Nasal cavity respiratory epithelium epithelial cell of viscerocranial mucosa (primary cell): ENCODE measurements around the gene GRK7. TPM values are rescaled to one million over a fixed set of nuclear protein-coding genes. Genes with fewer than 3 reads are reported as not detected.

Experiments used
- total RNA-seq: library from RNA; depleted of rRNA; stranded (reverse); fragments of >200 nt; gene quantifications from 2 replicates; pipeline ENCODE4 v1.2.3, GENCODE V29; 2014

The GRK7 gene, protein sequence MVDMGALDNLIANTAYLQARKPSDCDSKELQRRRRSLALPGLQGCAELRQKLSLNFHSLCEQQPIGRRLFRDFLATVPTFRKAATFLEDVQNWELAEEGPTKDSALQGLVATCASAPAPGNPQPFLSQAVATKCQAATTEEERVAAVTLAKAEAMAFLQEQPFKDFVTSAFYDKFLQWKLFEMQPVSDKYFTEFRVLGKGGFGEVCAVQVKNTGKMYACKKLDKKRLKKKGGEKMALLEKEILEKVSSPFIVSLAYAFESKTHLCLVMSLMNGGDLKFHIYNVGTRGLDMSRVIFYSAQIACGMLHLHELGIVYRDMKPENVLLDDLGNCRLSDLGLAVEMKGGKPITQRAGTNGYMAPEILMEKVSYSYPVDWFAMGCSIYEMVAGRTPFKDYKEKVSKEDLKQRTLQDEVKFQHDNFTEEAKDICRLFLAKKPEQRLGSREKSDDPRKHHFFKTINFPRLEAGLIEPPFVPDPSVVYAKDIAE (N-terminal part only)
- 0.07 TPM in 1 of 2 replicates, not detected in the other for total RNA-seq

DNA sequence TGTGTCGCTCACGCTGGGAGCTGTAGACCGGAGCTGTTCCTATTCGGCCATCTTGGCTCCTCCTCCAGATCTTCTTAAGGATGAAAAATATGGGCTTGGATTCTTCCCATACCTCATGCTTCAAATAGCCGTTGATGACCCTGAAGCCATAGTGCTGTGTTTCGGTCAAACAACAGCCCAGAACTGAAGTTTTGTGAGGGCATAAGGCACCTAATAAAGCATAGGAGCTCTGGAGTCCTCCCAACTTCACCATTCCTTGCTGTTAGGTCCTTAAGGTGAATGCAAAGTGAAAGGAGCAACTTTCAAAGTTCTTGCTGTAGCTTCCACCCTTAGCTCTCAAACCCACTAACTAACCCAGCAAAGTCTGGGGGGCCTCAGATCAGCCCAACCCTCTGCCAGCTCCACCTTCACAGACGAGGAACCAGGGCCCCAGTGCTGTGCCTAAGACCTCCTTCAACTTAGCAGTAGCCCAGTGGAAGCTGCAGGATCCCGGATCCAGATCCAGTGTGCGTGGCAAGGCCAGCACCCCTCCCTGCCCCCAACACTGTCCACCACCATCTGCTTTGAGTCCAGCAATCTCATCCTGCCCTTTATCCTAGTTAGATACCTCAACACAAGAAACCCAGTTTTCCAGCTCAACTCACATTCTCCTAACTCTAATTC lies at the start of gene GRK7:
TSS of gene GRK7 (plus strand) at position 321 of the 663 bp plus-strand sequence. CDS start 14,877 bp downstream, outside the sequence.

DNA sequence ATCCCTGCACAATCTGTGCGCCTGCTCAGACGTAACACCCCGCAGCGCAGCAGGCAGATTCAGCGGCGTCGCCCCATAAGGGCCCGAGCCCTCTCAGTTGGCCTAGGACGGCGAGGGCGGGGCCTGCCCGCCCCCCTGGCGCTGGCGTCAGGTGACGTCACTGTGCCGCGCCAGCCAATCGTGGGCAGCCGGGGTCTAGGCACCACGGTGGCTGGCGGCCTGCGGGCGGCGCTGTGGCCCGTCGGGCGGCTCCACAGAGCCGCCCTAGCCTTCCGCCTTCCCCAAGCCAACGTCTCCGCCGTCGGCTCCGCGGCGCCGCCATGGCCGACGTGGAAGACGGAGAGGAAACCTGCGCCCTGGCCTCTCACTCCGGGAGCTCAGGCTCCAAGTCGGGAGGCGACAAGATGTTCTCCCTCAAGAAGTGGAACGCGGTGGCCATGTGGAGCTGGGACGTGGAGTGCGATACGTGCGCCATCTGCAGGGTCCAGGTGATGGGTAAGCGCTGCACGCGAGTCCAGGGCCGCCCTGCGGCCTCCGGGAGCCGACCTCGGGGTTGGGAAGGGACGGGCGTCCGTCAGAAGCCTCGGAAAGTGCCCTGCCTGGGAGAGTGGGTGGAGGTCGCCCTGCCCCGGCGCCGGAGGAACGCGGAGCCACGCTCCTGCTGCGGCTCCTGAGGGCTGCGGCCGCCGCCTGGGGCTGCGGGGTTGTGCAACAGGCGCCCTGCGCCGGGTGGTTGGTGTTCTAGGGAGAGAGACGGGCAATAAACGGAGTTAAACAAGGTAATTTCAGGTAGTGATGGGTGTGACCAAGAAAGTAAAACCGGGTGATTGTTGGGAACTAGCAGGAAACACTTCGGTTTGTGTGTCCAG lies 25.0 kb upstream of the GRK7 start, which contains the start of gene RNF7:
TSS of gene RNF7 (plus strand) at position 277 of the 869 bp plus-strand sequence. CDS start at position 321, 44 bp downstream.

Other genes starting within 250 kb of the GRK7 start
- gene RNF7, start 25.1 kb upstream of the GRK7 start, total RNA-seq: 27.9 and 36.2 TPM in 2 replicates
- gene ATP1B3, start 113.2 kb downstream of the GRK7 start, total RNA-seq: 101 and 164 TPM in 2 replicates